ENCODE results near the gene NUP214. TPM values are rescaled to one million over a fixed set of nuclear protein-coding genes. Genes with fewer than 3 reads are reported as not detected.
"Not testable (repeated sequence)": the region's sequence is repeated elsewhere in the genome, so short reads cannot be mapped to it uniquely, and the experiment has no call there.

NUP214 gene
- total RNA-seq, 1 experiment from 2014 or later: 35.5 TPM

- Histone ChIP-seq H3K27ac (ENCODE audit: low read depth, low read length) (no peak overlapping the region), H3K9me3 (ENCODE audit: control insufficient read depth in 1 of 2, insufficient read depth in 1 of 2, low read depth in 1 of 2, low read length in 2 of 2) (no peaks in the 10 kb centered on the region), H3K4me1 (ENCODE audit: control insufficient read depth in 1 of 2, insufficient read depth in 2 of 2, low read length in 2 of 2) (no peaks in the 10 kb centered on the region), H2AFZ (ENCODE audit: low read depth, low read length, poor library complexity, severe bottlenecking) (no peak overlapping the region), H3K36me3 (ENCODE audit: control insufficient read depth in 1 of 2, insufficient read depth in 2 of 2, low read length in 2 of 2) (no peaks in the 10 kb centered on the region), H3K4me3 (replicated peaks in 1 of 2; ENCODE audit: low read depth in 1 of 2, low read length in 2 of 2) (no peak overlapping the region), H3K9ac (ENCODE audit: low read length) (no peak overlapping the region), H4K20me1 (ENCODE audit: insufficient read depth) (no peaks in the 10 kb centered on the region), H3K27me3 (ENCODE audit: insufficient read depth, low read length) (no peaks in the 10 kb centered on the region), H3K4me2 (ENCODE audit: low read length) (no peak overlapping the region), H3K9me2 (ENCODE audit: insufficient read depth) (no peaks in the 10 kb centered on the region), H3K79me2 (ENCODE audit: insufficient read depth, low read length) (no peaks in the 10 kb centered on the region)
- ChIA-PET CTCF (no interaction called here), RAD21 (ENCODE audit: low non-redundant PET in 1 of 2, low total read pairs in 2 of 2, uncharacterized antibody in 2 of 2, unreplicated experiment in 2 of 2) (no interaction called here), POLR2A (no interaction called here)
- DNase-seq (ENCODE audit: low read depth, low spot score): no peak
- intact Hi-C loops (cut with micrococcal nuclease): no loop called here
- TF ChIP-seq JUND (IDR thresholded peaks at IDR 0.05) (no peak), POLR2A (IDR thresholded peaks at IDR 0.05; ENCODE audit: borderline replicate concordance, extremely low read depth, insufficient read depth, insufficient read length) (no peak), SRF (IDR thresholded peaks at IDR 0.05; ENCODE audit: low read depth) (no peak), EGR1 (IDR thresholded peaks at IDR 0.05; ENCODE audit: low read depth) (no peak), MAX (IDR thresholded peaks at IDR 0.05) (no peak), EZH2 (IDR thresholded peaks at IDR 0.05) (no peak), ELF1 (IDR thresholded peaks at IDR 0.05; ENCODE audit: borderline replicate concordance, low read depth) (no peak), POLR2AphosphoS5 (IDR thresholded peaks at IDR 0.05; ENCODE audit: low read depth, low read length) (no peak), RAD21 (IDR thresholded peaks at IDR 0.05; ENCODE audit: low read depth) (no peak), YY1 (IDR thresholded peaks at IDR 0.05; ENCODE audit: extremely low read depth, insufficient replicate concordance, low read depth, low read length) (no peak), EZH2phosphoT487 (IDR thresholded peaks at IDR 0.05; ENCODE audit: borderline replicate concordance) (no peak), ZFX (IDR thresholded peaks at IDR 0.05) (no peak), SP1 (IDR thresholded peaks at IDR 0.05; ENCODE audit: low read depth) (no peak)
- TF ChIP-seq, protein P1, sequence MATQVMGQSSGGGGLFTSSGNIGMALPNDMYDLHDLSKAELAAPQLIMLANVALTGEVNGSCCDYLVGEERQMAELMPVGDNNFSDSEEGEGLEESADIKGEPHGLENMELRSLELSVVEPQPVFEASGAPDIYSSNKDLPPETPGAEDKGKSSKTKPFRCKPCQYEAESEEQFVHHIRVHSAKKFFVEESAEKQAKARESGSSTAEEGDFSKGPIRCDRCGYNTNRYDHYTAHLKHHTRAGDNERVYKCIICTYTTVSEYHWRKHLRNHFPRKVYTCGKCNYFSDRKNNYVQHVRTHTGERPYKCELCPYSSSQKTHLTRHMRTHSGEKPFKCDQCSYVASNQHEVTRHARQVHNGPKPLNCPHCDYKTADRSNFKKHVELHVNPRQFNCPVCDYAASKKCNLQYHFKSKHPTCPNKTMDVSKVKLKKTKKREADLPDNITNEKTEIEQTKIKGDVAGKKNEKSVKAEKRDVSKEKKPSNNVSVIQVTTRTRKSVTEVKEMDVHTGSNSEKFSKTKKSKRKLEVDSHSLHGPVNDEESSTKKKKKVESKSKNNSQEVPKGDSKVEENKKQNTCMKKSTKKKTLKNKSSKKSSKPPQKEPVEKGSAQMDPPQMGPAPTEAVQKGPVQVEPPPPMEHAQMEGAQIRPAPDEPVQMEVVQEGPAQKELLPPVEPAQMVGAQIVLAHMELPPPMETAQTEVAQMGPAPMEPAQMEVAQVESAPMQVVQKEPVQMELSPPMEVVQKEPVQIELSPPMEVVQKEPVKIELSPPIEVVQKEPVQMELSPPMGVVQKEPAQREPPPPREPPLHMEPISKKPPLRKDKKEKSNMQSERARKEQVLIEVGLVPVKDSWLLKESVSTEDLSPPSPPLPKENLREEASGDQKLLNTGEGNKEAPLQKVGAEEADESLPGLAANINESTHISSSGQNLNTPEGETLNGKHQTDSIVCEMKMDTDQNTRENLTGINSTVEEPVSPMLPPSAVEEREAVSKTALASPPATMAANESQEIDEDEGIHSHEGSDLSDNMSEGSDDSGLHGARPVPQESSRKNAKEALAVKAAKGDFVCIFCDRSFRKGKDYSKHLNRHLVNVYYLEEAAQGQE (IDR thresholded peaks at IDR 0.05; ENCODE audit: low read depth): no peak
- TF ChIP-seq, protein P2, sequence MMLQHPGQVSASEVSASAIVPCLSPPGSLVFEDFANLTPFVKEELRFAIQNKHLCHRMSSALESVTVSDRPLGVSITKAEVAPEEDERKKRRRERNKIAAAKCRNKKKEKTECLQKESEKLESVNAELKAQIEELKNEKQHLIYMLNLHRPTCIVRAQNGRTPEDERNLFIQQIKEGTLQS (IDR thresholded peaks at IDR 0.05): no peak
- ATAC-seq: no peak
- no TSS peak for BruUV-seq (replicated peaks)
Measured at GRCh38 chr9:131262327-131263032, 137.1 kb downstream of the NUP214 start.

DNA sequence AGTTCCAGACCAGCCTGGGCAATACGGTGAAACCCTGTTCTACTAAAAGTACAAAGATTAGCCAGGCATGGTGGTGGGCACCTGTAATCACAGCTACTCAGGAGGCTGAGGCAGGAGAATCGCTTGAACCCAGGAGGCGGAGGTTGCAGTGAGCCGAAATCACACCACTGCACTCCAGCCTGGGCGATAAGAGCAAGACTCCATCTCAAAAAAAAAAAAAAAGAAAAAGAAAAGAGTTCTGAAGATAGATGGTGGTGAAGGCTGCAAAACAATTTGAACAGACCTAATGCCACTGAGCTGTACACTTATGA, 137.6 kb downstream of the NUP214 start:
- DNase-seq (ENCODE audit: low read depth, low spot score); H3K4me1 ChIP-seq (ENCODE audit: control insufficient read depth in 1 of 2, insufficient read depth in 2 of 2, low read length in 2 of 2); H3K36me3 ChIP-seq (ENCODE audit: control insufficient read depth in 1 of 2, insufficient read depth in 2 of 2, low read length in 2 of 2); CTCF ChIA-PET; intact Hi-C loops (cut with micrococcal nuclease); H3K79me2 ChIP-seq (ENCODE audit: insufficient read depth, low read length); H3K4me3 ChIP-seq (replicated peaks in 1 of 2; ENCODE audit: low read depth in 1 of 2, low read length in 2 of 2); H4K20me1 ChIP-seq (ENCODE audit: insufficient read depth); ATAC-seq; H2AFZ ChIP-seq (ENCODE audit: low read depth, low read length, poor library complexity, severe bottlenecking); H3K27me3 ChIP-seq (ENCODE audit: insufficient read depth, low read length); H3K9me2 ChIP-seq (ENCODE audit: insufficient read depth); BruUV-seq (replicated peaks); H3K4me2 ChIP-seq (ENCODE audit: low read length); H3K9ac ChIP-seq (ENCODE audit: low read length); POLR2A ChIA-PET; H3K9me3 ChIP-seq (ENCODE audit: control insufficient read depth in 1 of 2, insufficient read depth in 1 of 2, low read depth in 1 of 2, low read length in 2 of 2); H3K27ac ChIP-seq (ENCODE audit: low read depth, low read length); RAD21 ChIA-PET (ENCODE audit: low non-redundant PET in 1 of 2, low total read pairs in 2 of 2, uncharacterized antibody in 2 of 2, unreplicated experiment in 2 of 2): not testable (repeated sequence)
